ENCODE results near the gene EEF1AKMT1. TPM values are rescaled to one million over a fixed set of nuclear protein-coding genes. Genes with fewer than 3 reads are reported as not detected.
"Not testable (repeated sequence)": the region's sequence is repeated elsewhere in the genome, so short reads cannot be mapped to it uniquely, and the experiment has no call there.

Gene EEF1AKMT1
- total RNA-seq, 1 donor from 2014 or later: 10.2 TPM

DNA sequence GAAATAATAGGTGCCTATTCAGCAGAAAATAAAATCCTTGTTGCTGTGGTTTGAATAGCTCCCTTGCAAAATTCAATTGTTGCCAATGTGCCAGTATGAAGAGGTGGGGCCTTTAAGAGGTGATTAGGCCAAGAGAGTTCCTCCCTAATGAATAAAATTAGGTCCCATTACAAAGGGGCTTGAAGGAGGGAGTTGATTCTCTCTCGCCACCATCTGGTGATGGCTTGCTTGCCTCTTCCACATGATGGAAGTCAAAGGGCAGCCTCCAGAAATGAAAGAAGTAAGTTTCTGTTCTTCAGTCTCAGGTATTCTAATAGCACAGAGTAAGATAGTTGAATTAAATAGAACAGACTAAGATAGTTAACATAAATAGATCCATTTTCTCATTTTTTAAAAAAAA lies 3.0 kb upstream of the EEF1AKMT1 start:
- DNase-seq: no peak

DNA sequence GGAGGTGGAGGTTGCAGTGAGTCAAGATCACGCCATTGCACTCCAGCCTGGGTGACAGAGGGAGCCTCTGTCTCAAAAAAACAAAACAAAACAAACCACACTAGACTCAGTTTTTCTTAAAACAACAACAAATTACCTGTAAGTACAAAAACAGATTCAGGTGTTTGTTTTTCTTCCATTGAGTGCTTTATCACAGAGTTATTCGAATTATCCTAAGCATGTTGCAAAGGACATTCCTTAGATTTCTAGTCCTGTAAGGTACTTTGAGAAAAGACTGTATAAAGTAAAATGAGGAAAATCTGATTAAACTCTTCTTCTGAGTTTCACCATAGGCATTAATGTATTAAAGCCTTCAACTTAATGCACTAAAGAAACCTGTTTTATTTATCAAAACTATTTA lies 2.2 kb upstream of the EEF1AKMT1 start:
- DNase-seq: no peak

DNA sequence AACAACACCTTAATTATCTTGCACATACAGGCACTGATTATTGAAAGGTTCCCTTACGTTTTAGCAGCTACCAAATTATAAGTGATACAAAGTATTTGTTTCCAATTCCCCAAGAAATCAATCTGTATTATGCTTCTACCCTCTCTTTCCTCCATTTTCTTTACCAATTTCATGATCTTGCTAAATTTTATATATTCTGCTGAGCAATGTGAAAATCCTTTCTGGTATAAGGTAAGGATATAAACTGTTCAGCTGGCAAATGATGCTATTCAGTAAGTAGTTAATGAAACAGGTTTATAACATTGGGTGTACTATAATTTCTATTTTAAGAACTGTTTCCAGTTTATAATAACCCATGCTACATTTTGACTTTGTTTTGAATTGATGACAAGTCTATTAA lies 985 bp upstream of the EEF1AKMT1 start:
- DNase-seq: no peak

DNA sequence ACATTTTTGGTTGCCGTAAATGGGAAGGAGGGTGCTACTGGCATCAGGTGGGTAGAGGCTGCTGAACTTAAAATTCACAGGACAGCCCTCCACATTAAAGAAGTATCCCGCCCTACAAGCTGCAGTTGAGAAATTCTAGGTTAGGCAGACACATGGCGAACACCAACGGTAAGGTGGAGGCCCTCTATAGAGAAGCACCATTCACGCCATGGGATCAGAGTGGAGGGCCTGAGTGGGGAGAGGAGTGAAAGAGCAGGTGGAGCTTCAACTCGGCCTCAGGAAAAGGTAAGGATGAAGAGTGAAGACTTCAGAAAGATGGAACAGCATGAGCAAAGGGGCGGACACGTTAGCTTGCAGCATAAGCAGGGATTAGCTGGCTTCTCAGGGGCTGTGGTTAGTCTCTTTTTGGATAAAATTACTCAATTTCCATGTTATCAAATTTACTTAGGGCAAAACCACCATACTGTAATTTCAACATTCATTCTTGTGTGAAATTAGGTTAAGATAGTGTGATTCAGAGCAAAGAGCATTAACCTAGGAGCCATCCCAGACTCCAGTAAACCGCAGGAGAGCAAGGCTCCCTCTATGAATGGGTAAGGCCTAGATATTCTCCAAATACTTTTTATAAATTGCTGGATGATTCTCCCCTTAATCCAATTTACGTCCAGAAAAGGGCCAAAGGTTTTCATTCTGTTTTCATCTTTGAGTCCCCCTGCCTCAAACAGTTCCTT lies 1.2 kb downstream of the EEF1AKMT1 start:
- no peak for DNase-seq

DNA sequence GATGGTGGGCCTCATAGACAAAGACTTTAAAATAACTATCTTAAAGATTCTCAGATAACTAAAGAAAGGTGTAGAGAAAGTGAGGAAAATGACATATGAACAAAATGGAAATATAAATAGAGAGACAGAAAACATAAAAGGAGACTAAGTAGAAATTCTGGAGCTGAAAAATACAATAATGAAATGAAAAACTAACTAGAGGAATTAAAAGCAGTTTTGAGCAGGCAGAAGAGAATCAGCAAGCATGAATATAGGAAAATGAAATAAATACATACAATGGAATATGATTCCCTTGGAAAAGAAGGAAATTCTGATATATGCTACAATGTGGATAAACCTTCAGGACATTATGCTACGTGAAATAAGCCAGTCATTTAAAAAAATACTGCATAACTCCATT lies 3.9 kb downstream of the EEF1AKMT1 start:
- no peak for DNase-seq

DNA sequence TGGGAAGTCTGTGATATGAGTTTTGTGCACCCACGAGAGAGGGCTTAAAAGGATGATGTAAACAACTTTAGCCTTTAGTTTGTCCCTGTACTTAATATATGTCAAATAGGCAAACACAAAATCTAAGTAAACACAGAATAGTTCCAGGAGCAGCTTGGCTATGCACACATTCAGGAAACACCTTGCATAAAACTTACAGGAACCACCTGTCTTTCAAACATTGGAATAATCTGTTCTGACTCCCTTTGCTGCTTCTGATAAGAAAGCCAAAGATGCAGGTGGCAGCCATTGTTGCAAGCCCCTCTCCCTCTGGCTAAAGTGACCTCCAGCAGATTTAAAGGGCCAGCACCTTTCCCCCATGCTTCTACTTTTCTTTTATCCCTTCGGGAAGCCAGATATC lies 4.7 kb downstream of the EEF1AKMT1 start:
- no peak for DNase-seq

DNA sequence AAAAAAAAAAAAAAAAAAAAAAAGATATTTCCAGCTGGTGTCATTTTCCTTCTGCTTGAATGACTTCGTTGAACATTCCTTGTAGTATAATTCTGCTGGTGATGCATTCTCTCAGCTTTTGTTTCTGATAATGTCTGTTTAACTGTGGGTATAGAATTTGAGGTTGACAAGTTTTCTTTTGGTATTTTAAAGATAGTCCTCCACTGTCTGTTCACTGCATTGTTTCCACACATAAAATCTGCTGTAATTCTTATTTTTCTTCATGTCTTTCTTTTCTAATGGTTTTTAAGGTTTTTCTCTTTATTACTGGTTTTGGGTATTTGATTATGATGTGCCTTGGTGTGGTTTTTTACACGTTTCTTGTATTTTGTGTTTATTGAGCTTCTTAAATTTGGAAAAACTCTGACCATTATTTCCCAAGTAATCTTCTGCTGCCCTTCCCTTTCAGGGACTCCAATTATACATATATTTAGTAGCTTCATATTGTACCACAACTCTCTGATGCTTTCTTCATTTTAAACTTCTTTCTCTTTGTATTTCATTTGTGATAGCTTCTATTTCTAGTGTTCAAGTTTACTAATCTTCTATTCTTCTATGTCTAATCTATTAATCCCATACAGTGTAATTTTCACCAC lies 6.3 kb downstream of the EEF1AKMT1 start:
- DNase-seq: no peak

DNA sequence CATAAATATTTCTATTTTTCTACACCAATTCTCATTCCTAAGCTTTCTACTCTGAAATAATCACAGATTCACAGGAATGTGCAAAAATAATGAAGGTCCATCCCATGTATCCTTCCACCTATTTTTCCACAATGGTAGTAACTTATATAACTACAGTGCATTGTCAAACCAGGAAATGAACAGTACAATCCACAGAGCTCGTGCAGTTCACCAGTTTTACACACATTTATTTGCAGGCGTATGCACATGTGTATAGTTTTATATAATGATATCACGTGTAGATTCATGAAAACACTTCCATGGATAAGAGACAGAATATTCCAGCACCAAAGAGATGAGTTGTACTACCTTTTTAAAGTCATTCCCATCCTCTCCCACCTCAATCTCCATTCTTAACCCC lies 12.9 kb downstream of the EEF1AKMT1 start:
- no peak for DNase-seq

DNA sequence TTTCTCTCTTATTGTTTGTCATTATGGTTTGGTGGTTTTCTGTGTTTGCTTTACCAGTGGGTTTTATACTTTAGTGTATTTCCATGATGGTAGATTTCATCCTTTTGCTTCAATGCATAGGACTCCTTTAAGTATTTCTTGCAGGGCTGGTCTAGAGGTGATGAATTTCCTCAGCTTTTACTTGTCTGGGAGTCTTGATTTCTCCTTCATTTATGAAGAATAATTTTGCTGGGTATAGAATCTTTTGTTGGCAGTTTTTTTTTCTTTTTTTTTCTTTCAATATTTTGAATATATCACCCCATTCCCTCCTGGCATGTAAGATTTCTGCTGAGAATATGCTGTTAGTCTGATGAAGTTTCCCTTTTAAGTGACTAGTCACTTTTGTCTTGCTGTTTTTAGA lies 19.8 kb downstream of the EEF1AKMT1 start:
- DNase-seq: no peak

DNA sequence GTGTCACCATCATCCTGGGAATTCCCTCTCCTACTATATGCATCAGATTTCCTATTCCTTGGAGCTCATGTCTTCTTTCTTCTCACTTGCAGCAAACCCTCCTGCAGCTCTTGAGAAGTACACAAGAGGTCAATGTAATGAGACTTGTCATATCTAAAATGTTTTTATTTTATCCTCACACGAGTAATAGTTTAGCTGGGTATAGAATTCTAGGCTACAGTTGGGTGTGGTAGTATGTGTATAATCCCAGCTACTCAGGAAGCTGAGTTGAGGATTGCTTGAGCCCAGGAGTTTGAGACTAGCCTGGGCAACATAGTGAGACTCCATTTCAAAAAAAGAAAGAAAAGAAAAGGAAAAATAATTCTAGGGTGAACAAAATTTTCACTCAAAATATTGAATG lies 24.4 kb downstream of the EEF1AKMT1 start:
- no peak for DNase-seq

DNA sequence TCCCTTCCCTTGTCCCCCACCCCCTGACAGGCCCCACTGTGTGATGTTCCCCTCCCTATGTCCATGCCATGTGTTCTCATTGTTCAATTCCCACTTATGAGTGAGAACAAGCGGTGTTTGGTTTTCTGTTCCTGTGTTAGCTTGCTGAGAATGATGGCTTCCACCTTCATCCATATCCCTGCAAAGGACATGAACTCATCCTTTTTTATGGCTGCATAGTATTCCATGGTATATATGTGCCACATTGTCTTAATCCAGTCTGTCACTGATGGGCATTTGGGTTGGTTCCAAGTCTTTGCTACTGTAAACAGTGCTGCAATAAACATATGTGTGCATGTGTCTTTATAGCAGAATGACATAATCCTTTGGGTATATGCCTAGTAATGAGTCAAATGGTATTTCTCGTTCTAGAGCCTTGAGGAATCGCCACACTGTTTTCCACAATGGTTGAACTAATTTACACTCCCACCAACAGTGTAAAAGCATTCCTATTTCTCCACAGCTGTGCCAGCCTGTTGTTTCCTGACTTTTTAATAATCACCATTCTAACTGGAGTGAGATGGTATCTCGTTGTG lies 29.8 kb downstream of the EEF1AKMT1 start:
- not testable (repeated sequence) for DNase-seq

DNA sequence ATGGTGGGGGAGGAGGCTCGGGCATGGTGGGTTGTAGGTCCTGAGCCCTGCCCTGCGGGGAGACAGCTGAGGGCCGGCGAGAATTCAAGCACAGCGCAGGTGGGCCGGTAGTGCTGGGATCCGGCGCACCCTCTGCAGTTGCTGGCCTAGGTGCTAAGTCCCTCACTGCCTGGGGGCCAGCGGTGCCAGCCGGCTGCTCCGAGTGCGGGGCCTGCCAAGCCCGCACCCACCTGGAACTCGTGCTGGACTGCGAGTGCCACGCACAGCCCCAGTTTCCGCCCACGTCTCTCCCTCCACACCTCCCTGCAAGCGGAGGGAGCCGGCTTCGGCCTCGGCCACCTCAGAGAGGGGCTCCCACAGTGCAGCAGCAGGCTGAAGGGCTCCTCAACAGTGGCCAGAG lies 33.7 kb downstream of the EEF1AKMT1 start:
- DNase-seq: no peak

DNA sequence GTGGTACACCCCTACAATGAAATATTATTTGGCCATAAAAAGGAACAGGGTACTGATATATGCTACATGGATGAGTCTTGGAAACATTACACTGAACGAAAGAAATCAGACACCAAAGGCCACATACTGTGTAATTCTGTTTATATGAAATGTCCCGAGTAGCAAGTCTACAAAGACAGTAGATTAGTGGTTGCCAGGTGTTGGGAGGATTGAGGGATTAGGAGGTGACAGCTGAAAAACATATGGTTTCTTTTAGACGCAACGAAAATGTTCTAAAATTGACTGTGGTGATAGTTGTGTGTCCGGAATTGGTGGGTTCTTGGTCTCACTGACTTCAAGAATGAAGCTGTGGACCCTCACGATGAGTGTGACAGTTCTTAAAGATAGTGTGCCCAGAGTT lies 35.1 kb downstream of the EEF1AKMT1 start:
- peak; percentile 21 for DNase-seq

DNA sequence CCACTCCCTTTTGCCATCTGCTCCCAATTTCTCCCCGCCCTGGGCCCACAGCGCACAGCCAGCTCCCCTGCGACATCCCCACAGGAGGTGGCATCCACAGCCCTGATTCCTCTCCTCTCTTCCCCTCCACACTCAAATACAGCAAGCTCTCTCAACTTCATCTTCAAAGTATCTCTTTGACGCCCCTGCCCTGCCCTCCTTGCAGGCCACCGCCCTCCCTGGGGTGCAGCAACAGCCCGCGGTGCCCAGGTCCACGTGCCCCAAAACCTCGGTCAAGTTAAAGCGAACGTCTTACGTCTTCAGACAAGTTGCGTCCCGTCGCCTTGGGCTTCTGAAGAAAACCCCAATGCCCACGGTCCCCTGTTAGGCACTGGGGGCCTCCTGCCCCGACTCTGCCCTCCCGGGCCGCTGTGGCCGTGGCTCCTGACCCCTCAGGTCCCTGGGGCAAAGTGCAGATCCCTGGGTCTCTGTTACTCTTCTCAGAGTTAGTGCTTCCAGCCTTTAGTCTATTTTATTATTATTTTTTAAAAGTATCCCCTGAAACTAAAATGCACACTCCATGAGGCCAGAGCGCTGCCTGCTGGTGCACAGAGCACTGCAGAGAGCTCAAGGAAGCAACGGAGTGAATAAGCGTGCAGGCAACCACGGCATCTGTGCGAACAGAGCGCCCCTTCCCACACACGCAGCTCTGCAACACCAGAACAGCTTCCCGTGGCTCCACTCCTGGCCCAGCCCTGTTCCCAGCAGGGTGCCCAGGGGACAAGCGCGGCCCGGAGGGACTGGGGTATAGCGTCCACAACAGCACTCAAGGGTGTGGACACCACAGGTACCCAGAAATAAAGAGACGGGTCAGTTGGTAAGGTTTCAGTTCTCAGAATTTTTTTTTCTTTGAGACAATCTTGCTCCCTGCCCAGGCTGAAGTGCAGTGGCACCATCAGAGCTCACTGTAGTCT lies 43.9 kb downstream of the EEF1AKMT1 start:
- DNase-seq: no peak

DNA sequence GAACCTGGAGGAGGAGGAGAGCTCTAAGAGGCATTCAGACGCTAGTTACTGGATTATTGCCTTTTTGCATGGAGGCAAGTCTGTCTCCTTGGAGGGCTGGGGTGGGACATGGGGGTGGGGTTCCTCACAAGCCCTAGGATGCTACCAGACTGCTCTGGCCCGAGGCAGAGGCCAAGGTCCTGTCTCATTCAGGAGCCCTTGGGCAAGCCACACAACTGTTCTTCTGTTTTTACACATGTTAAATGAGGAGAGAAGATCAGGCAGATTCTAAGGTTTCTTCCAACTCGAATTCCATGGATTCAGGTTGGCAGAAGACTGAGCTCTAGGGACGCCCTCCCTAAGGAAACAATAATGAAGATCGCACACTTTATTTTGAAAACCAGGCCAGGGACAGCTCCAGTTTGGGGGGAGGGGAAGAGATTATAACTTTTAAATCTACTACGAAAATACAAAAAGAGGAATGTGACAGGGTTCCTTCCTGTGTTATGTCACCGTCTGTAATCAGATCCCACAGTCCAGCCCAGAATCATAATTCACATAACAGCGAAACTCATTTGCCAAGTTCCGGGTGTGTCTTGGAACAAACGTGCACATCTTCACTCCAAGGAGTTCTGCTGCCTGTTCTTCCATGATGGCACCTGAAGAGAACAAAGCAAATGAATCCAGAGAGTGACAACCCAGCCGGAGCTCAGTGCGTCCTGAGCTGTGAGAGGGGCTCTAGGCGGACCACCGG lies 45.0 kb downstream of the EEF1AKMT1 start:
- DNase-seq: peak; percentile 68

DNA sequence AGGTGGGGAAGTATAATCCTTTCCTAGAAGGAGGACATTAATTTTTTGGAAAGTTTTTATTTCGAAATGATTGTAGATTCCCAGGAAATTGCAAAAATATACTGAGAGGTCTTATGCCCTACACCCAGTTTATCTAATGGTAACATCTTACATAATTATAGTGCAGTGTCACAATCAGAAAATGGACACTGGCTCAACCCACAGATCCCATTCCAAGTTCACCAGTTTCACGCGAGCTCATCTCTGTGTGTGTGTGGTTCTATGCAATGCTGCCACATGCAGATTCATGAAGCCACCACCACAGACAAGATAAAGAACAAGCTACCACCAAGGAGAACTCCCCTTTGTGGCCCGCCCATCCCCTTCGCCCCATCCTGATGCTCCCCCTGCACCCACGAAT lies 45.9 kb downstream of the EEF1AKMT1 start:
- no peak for DNase-seq

DNA sequence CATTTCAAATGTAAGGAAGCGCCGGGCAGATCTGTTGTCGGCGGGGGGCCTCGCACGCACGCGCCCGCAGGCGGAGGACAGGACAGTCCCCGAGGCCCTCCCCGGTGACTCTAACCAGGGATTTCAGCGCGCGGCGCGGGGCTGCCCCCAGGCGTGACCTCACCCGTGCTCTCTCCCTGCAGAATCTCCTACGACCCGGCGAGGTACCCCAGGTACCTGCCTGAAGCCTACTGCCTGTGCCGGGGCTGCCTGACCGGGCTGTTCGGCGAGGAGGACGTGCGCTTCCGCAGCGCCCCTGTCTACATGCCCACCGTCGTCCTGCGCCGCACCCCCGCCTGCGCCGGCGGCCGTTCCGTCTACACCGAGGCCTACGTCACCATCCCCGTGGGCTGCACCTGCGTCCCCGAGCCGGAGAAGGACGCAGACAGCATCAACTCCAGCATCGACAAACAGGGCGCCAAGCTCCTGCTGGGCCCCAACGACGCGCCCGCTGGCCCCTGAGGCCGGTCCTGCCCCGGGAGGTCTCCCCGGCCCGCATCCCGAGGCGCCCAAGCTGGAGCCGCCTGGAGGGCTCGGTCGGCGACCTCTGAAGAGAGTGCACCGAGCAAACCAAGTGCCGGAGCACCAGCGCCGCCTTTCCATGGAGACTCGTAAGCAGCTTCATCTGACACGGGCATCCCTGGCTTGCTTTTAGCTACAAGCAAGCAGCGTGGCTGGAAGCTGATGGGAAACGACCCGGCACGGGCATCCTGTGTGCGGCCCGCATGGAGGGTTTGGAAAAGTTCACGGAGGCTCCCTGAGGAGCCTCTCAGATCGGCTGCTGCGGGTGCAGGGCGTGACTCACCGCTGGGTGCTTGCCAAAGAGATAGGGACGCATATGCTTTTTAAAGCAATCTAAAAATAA lies 52.1 kb downstream of the EEF1AKMT1 start:
- DNase-seq: peak; percentile 72

DNA sequence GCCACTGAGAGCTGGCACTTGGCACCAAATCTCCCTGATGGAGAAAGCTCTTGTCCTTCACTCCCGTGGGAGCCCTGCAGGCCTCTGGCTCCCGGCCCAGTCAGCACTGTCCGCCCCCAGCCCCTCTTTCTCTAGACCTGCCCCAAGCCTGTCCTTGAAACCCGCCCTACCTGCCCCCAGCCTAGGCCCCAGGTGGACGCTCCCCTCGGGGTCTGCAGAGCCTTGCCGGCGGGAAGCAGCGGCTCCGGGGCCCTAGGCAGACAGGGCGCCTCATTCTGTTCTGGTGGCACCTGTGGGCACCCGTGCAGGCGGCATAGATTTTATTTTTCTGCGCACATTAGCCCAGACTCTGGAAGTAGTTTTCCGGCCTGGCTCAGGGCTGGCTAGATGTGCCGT lies 52.7 kb downstream of the EEF1AKMT1 start:
- no peak for DNase-seq

DNA sequence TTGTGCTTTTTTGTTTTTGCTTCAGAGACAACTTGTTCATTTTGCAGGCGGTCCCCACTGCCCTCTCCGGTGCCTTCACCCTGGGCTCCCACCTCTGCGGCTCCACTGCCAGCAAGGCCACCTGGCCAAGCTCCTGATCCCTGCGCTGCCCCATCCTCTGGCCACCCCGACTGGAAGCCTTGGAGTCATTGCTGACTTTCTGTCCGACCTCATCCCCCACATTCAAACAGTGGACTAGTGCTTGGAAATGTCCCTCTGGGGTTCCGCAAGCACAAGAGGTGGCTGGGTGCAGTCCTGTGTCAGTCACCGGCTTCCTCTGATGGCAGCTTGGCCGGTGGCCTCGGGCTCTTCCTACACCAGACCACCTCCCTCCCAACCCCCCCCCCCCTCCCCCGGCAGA lies 53.3 kb downstream of the EEF1AKMT1 start:
- DNase-seq: no peak

DNA sequence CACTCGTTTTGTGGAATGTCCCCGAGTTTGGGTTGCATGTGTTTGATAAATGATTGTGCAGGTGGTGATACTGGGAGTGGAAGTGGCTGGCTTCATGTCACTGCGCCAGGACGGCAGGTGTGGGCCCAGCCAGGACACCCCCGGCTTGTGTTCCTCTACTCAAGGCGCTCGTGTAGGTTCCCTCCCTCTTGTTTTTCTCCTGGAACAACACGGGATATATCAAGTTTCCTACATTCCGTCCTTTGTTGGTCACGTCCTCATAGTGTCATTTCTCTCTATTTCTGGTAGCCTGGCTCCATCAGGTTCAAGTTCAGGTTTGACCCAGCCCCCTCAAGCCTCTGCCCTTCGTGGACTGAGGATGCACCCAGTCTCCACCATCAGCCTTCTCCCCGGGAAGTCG lies 54.0 kb downstream of the EEF1AKMT1 start:
- DNase-seq: peak; percentile 41
